ENCODE measurements around the gene CD300E.

- no peak for TF ChIP-seq POLR2AphosphoS5 (IDR thresholded peaks at IDR 0.05)
- no peak for TF ChIP-seq CTCF (IDR thresholded peaks at IDR 0.05; ENCODE audit: poor library complexity, severe bottlenecking)
- TF ChIP-seq RAD21 (conservative IDR thresholded peaks at IDR 0.05) = no peak
- no peak for TF ChIP-seq TAF1 (IDR thresholded peaks at IDR 0.05; ENCODE audit: low read depth)
- TF ChIP-seq REST (IDR thresholded peaks at IDR 0.05; ENCODE audit: borderline replicate concordance) = no peak
- TF ChIP-seq EZH2 (IDR thresholded peaks at IDR 0.05; ENCODE audit: borderline replicate concordance, insufficient read depth, low read length, poor library complexity, severe bottlenecking) = no peak
- TF ChIP-seq SMC3 (conservative IDR thresholded peaks at IDR 0.05; ENCODE audit: poor library complexity) = no peak
- TF ChIP-seq MXI1 (conservative IDR thresholded peaks at IDR 0.05; ENCODE audit: poor library complexity, severe bottlenecking) = no peak
- no peak for TF ChIP-seq EP300 (conservative IDR thresholded peaks at IDR 0.05; ENCODE audit: poor library complexity, severe bottlenecking)
These were observed 19.8 kb downstream of the CD300E start for GRCh38 chr17:74603746-74604145.
